WI38 (cell line): ENCODE measurements around the gene RETREG2.

Source experiments
- H3K4me3 ChIP-seq: 2 replicates; pipeline ENCODE4 v1.5.1; 2011; ENCODE audit warnings: low read depth, mild to moderate bottlenecking, control low read depth, low read length
- CTCF ChIP-seq: IDR thresholded peaks from 2 replicates; pipeline ENCODE4 v1.5.1; 2012; ENCODE audit warnings: low read depth, mild to moderate bottlenecking, control low read depth, low read length

Gene RETREG2

GRCh38 chr2:219175486-219175885, 2.6 kb upstream of the RETREG2 start:
- H3K4me3 ChIP-seq: peak overlapping the region; percentile 84
- TF ChIP-seq CTCF: no peak

DNA sequence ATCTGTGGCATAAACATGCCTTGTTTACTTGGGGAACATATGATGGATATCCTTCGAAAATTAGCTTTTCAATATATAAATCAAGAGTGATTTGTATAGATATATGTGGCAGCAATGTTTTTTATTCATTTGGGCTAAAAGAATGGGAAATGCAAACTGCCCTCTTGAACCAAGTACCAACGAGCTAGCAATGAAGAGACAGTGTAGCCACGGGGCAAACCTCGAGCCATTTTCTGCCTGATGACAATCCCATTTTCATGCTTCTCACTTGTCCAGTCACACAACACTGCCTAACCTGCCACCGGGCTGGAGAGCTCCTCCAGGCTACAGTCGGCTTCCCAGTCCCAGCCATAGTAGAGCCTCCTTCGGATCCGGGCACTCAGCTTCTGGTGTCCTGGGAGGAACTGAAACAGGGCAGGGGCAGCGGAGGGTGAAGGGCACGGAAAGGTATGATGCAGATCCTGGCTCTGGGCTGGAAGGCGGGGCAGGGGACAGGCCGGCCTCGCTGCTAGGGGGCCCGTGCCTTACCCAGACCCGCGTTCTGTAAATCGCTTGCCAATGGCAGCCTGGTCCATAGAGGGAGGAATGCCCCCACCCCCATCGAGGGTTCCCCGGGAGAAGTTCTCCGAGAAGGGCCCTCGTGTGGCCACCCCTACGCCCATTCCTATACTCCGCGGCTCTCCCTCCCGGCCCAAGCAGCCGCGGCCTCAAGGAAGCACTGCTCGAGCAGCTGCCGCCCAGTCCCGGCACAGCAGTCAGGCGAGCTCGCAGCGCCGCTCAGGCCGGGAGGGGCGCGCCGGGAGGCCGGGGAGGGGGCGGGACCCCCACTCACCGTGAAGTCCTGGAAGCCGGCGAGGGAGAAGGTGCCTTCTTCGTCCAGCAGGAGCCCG, 1.9 kb upstream of the RETREG2 start:
- peak overlapping the region; percentile 84 for H3K4me3 ChIP-seq
- TF ChIP-seq CTCF: no peak

- peak within 1 kb of the TSS; percentile 84 for H3K4me3 ChIP-seq
- TF ChIP-seq CTCF: no peak
These were observed 1.1 kb upstream of the RETREG2 start, which contains the start of gene CNPPD1 for GRCh38 chr2:219176818-219177551. TSS of gene CNPPD1 (minus strand) at chr2:219176925. CDS start at chr2:219176828, 97 bp downstream.

DNA sequence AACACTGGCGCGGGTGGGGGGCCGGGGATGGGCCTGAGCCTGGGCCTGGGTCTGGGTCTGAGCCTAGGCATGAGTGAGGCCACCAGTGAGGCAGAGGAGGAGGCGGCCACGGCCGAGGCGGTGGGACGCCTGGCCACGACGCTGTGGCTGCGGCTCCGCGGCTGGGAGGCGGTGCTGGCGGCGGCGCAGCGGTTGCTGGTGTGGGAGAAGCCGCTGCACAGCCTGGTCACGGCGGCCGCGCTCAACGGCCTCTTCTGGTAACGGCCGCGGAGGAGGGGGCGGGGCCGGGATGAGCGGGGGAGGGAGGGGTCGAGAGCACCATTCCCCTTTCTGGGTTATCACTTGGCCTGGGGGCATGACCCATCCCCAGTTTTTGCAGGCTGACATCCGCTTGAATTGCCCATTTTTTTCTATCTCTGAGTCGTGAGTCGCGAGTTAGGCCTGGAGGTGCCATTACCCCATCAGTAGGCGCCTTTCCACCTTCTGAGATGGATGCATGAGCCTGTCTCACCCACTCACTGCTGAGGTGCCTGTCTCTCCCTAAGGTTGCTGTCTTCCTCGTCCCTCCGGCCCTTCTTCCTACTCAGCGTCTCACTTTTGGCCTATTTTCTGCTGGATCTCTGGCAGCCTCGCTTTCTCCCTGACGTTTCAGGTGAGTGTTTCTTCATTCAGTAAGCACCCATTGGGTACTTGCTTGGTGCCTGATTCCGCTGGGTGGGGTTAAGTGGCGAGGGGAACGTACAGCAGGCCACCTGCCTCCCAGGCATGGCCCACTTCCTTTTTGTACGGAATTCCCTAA, 501 bp downstream of the RETREG2 start:
- TF ChIP-seq CTCF: no peak
- H3K4me3 ChIP-seq: peak overlapping the region; percentile 65

- H3K4me3 ChIP-seq: peak overlapping the region; percentile 65
- TF ChIP-seq CTCF: no peak
These were observed 1.8 kb downstream of the RETREG2 start for GRCh38 chr2:219179601-219180465.

GRCh38 chr2:219180961-219181360, 2.9 kb downstream of the RETREG2 start:
- TF ChIP-seq CTCF: no peak
- no peak overlapping the region for H3K4me3 ChIP-seq
